Cardiac fibroblast (primary cell): Measurements from ENCODE around the gene ZDHHC16.
A peak's percentile ranks its signal among the peaks of the same experiment; 100 is the strongest.

Experiments
- DNase-seq, 2 donors: peaks; one replicate each; pipeline versions ENCODE4 v3.0.0 to v3.0.0-alpha.2; 2010; ENCODE audit warnings: low read depth in 2 of 2
- H3K4me3 ChIP-seq, 2 donors: replicated peaks in 1 of 2; 1 replicate in 1 of 2; 2 replicates in 1 of 2; pipeline ENCODE4 v1.5.1; 2011; ENCODE audit warnings: low read depth in 2 of 2, low read length in 2 of 2, mild to moderate bottlenecking in 2 of 2, moderate library complexity in 1 of 2
- TF ChIP-seq, protein P1 (sequence below): IDR thresholded peaks from one replicate; pipeline ENCODE4 v1.5.1; 2011; ENCODE audit warnings: low read depth, mild to moderate bottlenecking, low read length, inconsistent platforms

The ZDHHC16 gene

DNA sequence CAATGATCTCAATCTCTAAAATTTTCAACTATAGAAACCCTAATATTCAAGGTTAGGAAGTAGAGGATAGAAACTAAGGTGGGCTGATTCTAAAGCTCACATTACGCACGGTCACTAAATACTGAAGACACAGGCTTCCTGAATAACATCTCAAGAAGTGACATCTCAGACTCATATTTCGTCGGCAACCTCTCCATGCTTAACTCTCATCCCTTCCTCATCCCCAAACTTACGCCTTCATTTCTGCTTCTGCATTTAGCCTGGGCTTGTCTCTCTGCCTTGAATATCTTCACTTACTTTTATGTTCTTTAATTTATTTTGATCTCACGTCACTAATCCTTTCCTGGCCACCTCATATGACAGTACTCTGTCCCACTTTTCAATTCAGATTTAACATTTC lies 10.8 kb upstream of the ZDHHC16 start:
- no peak overlapping the region for H3K4me3 ChIP-seq
- no peak for DNase-seq
- TF ChIP-seq, protein P1, sequence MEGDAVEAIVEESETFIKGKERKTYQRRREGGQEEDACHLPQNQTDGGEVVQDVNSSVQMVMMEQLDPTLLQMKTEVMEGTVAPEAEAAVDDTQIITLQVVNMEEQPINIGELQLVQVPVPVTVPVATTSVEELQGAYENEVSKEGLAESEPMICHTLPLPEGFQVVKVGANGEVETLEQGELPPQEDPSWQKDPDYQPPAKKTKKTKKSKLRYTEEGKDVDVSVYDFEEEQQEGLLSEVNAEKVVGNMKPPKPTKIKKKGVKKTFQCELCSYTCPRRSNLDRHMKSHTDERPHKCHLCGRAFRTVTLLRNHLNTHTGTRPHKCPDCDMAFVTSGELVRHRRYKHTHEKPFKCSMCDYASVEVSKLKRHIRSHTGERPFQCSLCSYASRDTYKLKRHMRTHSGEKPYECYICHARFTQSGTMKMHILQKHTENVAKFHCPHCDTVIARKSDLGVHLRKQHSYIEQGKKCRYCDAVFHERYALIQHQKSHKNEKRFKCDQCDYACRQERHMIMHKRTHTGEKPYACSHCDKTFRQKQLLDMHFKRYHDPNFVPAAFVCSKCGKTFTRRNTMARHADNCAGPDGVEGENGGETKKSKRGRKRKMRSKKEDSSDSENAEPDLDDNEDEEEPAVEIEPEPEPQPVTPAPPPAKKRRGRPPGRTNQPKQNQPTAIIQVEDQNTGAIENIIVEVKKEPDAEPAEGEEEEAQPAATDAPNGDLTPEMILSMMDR = no peak

- DNase-seq = no peak
- TF ChIP-seq, protein P1 = no peak
- H3K4me3 ChIP-seq = no peak overlapping the region
Measured at GRCh38 chr10:97442277-97442676, 3.7 kb upstream of the ZDHHC16 start.

DNA sequence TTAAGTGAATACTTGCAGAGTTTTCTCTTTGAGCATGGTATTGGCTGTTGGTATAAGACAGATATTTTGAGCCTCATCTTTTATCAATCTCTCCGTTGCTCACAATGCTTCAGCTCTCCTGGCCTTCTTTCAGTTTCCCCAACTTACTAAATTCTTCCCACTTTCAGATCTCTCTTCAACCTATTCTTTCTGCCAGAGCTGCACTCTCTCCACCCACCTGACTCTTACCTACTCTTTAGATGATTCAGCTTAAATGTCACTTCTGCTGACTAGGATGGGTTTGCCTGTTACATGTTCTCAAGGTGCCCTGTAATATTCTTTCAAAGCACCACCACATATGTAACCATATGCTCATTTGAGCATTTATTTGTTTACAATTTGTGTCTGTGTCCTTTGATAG lies 1.8 kb upstream of the ZDHHC16 start:
- H3K4me3 ChIP-seq = no peak overlapping the region
- TF ChIP-seq, protein P1 = no peak
- no peak for DNase-seq

GRCh38 chr10:97445357-97445721 lies 636 bp upstream of the ZDHHC16 start:
- DNase-seq = no peak
- TF ChIP-seq, protein P1 = no peak
- peak overlapping the region; percentile 88 to 98 for H3K4me3 ChIP-seq

- TF ChIP-seq, protein P1 = no peak
- peak in 1 of 2 donors; percentile 29 for DNase-seq
- no peak overlapping the region for H3K4me3 ChIP-seq
Measured at GRCh38 chr10:97450828-97451227, 4.9 kb downstream of the ZDHHC16 start.

- DNase-seq = no peak
- no peak overlapping the region for H3K4me3 ChIP-seq
- TF ChIP-seq, protein P1 = no peak
Measured at GRCh38 chr10:97451605-97452004, 5.6 kb downstream of the ZDHHC16 start.

- H3K4me3 ChIP-seq = no peak overlapping the region
- TF ChIP-seq, protein P1 = no peak
- no peak for DNase-seq
Measured at GRCh38 chr10:97452352-97452751, 6.4 kb downstream of the ZDHHC16 start.
